HG03108 (cell line): ENCODE data around the gene ZNF26.
A peak's percentile ranks its signal among the peaks of the same experiment; 100 is the strongest.
"Not testable (repeated sequence)": the region's sequence is repeated elsewhere in the genome, so short reads cannot be mapped to it uniquely, and the experiment has no call there.

Experiments used
- ATAC-seq: cut with Tn5 transposase; IDR thresholded peaks from one replicate; pipeline ENCODE4 v1.9.1; 2021; ENCODE audit warnings: moderate library complexity; ENCODE audit not compliant: unreplicated experiment

Gene ZNF26

GRCh38 chr12:132955094-132956010 is 30.8 kb upstream of the ZNF26 start:
- ATAC-seq, result peak; percentile 20

- peak; percentile 96 for ATAC-seq
Measured at GRCh38 chr12:132956011-132956788, 30.0 kb upstream of the ZNF26 start, which contains the start of gene ZNF605. Gene ZNF605, minus strand, starts transcription at chr12:132956306. Its CDS starts 10,671 bp downstream, at chr12:132945635.

- ATAC-seq, result not testable (repeated sequence)
Measured at GRCh38 chr12:132961790-132962189, 24.4 kb upstream of the ZNF26 start.

GRCh38 chr12:132963947-132964346 is 22.2 kb upstream of the ZNF26 start:
- ATAC-seq, result not testable (repeated sequence)

- no peak for ATAC-seq
Measured at GRCh38 chr12:132965796-132966195, 20.4 kb upstream of the ZNF26 start.

GRCh38 chr12:132966676-132967415 is 19.3 kb upstream of the ZNF26 start:
- no peak for ATAC-seq

- no peak for ATAC-seq
Measured at GRCh38 chr12:132967736-132968135, 18.4 kb upstream of the ZNF26 start.

- no peak for ATAC-seq
Measured at GRCh38 chr12:132972374-132972773, 13.8 kb upstream of the ZNF26 start.

- not testable (repeated sequence) for ATAC-seq
Measured at GRCh38 chr12:132976870-132977269, 9.3 kb upstream of the ZNF26 start.

- ATAC-seq, result no peak
Measured at GRCh38 chr12:132986885-132987225, 688 bp downstream of the ZNF26 start.

- ATAC-seq, result no peak
Measured at GRCh38 chr12:132998741-132999140, 12.6 kb downstream of the ZNF26 start.

GRCh38 chr12:133010657-133011297 is 24.6 kb downstream of the ZNF26 start:
- no peak for ATAC-seq

GRCh38 chr12:133023566-133023965 is 37.4 kb downstream of the ZNF26 start:
- ATAC-seq, result no peak

GRCh38 chr12:133026996-133027395 is 40.8 kb downstream of the ZNF26 start:
- no peak for ATAC-seq

- ATAC-seq, result peak; percentile 89
Measured at GRCh38 chr12:133037207-133038005, 51.2 kb downstream of the ZNF26 start, which contains the start of gene ZNF84. Gene ZNF84, plus strand, starts transcription at chr12:133037509. Its CDS starts 3,959 bp downstream, at chr12:133041468.

- ATAC-seq, result no peak
Measured at GRCh38 chr12:133038118-133038709, 52.0 kb downstream of the ZNF26 start.

GRCh38 chr12:133046698-133047097 is 60.5 kb downstream of the ZNF26 start:
- no peak for ATAC-seq

GRCh38 chr12:133057446-133057845 is 71.3 kb downstream of the ZNF26 start:
- no peak for ATAC-seq
